ENCODE results near the gene NCOA3.
"Not testable (repeated sequence)": the region's sequence is repeated elsewhere in the genome, so short reads cannot be mapped to it uniquely, and the experiment has no call there.

The NCOA3 gene

GRCh38 chr20:47571426-47571825 is 69.7 kb downstream of the NCOA3 start:
- DNase-seq = no peak

GRCh38 chr20:47572105-47572729 is 70.5 kb downstream of the NCOA3 start:
- DNase-seq = no peak

- no peak for DNase-seq
Measured at GRCh38 chr20:47573559-47573958, 71.9 kb downstream of the NCOA3 start.

- peak in 1 of 2 donors; percentile 4 for DNase-seq
Measured at GRCh38 chr20:47574616-47575364, 73.1 kb downstream of the NCOA3 start.

GRCh38 chr20:47576516-47577033 is 74.9 kb downstream of the NCOA3 start:
- peak; percentile 3 to 24 for DNase-seq

GRCh38 chr20:47577314-47577713 is 75.6 kb downstream of the NCOA3 start:
- no peak for DNase-seq

GRCh38 chr20:47578543-47578942 is 76.9 kb downstream of the NCOA3 start:
- DNase-seq = no peak

GRCh38 chr20:47580686-47581085 is 79.0 kb downstream of the NCOA3 start:
- not testable (repeated sequence) for DNase-seq

- no peak for DNase-seq
Measured at GRCh38 chr20:47581090-47581489, 79.4 kb downstream of the NCOA3 start.

- DNase-seq = no peak
Measured at GRCh38 chr20:47583551-47583950, 81.9 kb downstream of the NCOA3 start.

- DNase-seq = no peak
Measured at GRCh38 chr20:47585087-47585747, 83.5 kb downstream of the NCOA3 start.

GRCh38 chr20:47586649-47587294 is 85.1 kb downstream of the NCOA3 start:
- DNase-seq = no peak

GRCh38 chr20:47588158-47588557 is 86.5 kb downstream of the NCOA3 start:
- DNase-seq = no peak

- no peak for DNase-seq
Measured at GRCh38 chr20:47591231-47591630, 89.5 kb downstream of the NCOA3 start.

- no peak for DNase-seq
Measured at GRCh38 chr20:47594157-47594556, 92.5 kb downstream of the NCOA3 start.

- not testable (repeated sequence) for DNase-seq
Measured at GRCh38 chr20:47595138-47595537, 93.5 kb downstream of the NCOA3 start.

- no peak for DNase-seq
Measured at GRCh38 chr20:47596003-47596571, 94.4 kb downstream of the NCOA3 start.

GRCh38 chr20:47597090-47597489 is 95.4 kb downstream of the NCOA3 start:
- no peak for DNase-seq

GRCh38 chr20:47598911-47599744 is 97.4 kb downstream of the NCOA3 start:
- no peak for DNase-seq

GRCh38 chr20:47600967-47601547 is 99.4 kb downstream of the NCOA3 start:
- DNase-seq = no peak

GRCh38 chr20:47603260-47603659 is 101.6 kb downstream of the NCOA3 start:
- DNase-seq = no peak

Measured in CD4-positive, alpha-beta T cell treated with Interferon alpha-2 for 1 hour (primary cell).